Left cardiac atrium (tissue), 4 donors: ENCODE measurements around the gene HTR1B. TPM values are rescaled to one million over a fixed set of nuclear protein-coding genes. Genes with fewer than 3 reads are reported as not detected.

ENCODE experiments used
- ATAC-seq, 2 donors: fragments of 200-7000 bp; cut with Tn5 transposase; one replicate each; pipeline ENCODE4 v1.9.1; 2020; ENCODE audit warnings: mild to moderate bottlenecking in 2 of 2, moderate library complexity in 2 of 2
- DNase-seq: peaks from one replicate; pipeline ENCODE4 v3.0.0-alpha.2; 2020
- intact Hi-C, 2 donors: fragments of 100-400 bp; cut with DNase I; formaldehyde crosslinking; loops; one replicate each; pipeline versions ENCODE4 v1.14.1 to v1.15.1; 2022 to 2023
- total RNA-seq, 2 donors: library from RNA; stranded (reverse); fragmentation: NEBNext Ultra II Directional; extraction: Animal tissue kit (Norgen Biotek cat#: 25700); gene quantifications; one replicate each; pipeline ENCODE4 v1.2.1, GENCODE V29; 2021
- donor health status: DM: no; HTN: yes; CAD: no.
- donor health status: DM: no; HTN: yes; CAD: no; lungs with severe emphysema.
- donor health status: DM: yes; HTN: yes; CAD: no.
- donor health status: Dilated cardiomyopathy.

HTR1B gene
- total RNA-seq, 2 donors from 2014 or later = not detected

DNA sequence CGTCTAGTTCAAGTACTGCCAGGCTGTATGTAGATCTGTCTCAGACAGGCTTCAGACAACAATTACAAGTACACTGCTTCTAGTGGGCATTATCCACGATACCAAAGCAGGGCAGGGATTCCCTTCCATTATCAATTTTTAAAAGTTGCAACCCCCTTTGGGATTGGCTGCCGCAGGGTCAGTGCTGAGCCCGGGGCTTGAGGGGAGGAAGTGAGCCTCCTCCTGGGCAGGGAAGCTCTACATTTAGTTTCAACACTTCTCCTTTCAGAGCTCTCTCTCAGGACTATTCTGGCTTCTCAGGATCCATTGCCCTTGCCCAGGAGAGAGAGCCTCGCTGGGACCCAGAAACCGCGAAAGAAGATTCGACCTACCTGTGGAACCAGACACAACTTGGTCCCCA, 1.5 kb downstream of the HTR1B start:
- DNase-seq (no peak), ATAC-seq (no peak)
- intact Hi-C loops = loop anchor here in 1 of 2 donors (10.0 kb wide), 1 partner anchor 1373 kb away; no protein-coding TSS in a partner anchor

DNA sequence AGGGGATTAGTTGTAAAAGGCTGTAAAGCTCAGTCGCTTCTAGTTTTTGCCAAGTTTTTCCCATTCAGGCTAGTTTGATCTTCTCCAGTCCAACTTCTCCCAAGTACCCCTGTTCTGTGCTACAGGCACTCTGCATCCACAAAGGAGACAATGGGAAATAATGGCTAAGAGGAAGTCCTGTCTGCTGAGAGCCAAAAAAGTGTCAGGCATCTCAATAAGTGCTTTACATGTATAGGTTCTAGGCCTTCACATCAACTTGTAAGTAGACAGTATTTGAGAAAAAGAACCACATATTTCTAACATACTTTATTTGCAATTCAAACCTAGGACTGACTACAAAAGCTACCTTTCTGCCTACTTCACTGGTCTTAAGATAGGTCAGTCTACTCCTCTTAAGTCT, 4.9 kb downstream of the HTR1B start:
- ATAC-seq (no peak), DNase-seq (no peak)
- intact Hi-C loops = loop anchor here in 1 of 2 donors (5.0 kb wide), 1 partner anchor 781 kb away; no protein-coding TSS in a partner anchor

DNA sequence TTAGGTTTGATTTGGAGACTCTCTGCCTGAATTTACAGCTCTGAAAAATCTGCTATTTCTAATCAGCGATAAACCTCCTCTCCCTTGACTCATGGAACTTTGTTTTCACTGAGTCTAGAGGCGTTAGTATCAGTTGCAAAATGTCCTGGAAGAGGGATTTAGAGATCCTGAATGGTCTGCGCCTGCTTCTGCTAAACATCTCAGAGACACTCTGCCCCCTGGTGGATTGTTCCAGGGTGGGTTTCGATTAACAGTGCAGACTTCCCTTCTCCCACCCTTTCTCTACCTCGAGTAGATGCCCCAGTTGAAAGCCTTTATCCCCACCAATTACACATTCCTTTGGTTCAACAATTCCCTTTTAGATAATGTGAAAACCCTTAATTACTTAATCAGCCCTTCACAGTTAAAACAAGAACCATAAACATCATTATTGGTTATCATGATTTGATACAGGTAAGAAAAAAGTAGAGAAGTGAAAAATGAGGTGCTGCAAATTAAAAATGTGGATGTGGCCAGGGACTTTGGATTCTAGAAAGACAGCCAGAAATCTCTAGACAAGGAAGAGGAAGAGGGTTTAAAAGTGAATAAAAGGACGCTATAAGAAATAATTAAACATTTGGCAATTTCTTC, 5.5 kb downstream of the HTR1B start:
- peak; percentile 92 to 93 for ATAC-seq
- intact Hi-C loops = loop anchor here in 1 of 2 donors (2.0 to 5.0 kb wide), 2 partner anchors 781 to 1525 kb away; no protein-coding TSS in a partner anchor
- peak; percentile 69 for DNase-seq

DNA sequence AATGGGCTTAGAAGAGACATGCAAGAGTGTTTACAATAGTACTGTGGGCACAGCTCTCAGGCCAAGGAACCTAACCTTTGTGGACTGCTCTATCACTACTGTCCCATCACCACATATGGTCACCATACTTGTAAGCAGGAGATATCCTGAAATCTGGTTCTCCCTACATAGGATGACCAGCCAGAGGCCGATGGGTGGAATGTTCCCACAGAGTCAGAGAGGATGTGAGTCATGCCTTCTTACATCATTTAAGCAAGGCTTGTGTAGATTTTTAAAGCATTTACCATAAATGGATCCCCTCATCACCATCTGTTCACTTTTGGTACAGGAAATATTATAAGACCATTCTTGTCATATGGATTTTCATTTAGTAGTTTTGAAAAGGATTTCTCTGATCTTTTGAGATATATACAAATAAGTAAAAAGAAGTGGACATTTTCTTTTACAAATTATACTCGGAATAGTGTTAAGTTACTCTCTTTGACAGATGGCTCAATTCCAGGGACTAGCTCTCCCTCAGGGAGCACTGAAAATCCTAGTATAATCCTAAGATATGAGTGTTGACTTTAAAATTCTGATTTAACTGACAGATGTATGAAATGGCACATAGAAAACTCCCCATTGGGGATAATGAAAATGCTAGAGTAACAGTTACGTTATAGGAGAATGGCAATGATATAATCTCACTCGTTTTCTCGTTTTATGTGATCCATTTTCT, 6.6 kb downstream of the HTR1B start:
- peak; percentile 31 for DNase-seq
- ATAC-seq = peak; percentile 61 to 91
- intact Hi-C loops = loop anchor here in 1 of 2 donors (2.0 to 5.0 kb wide), 2 partner anchors 779 to 1524 kb away; no protein-coding TSS in a partner anchor

DNA sequence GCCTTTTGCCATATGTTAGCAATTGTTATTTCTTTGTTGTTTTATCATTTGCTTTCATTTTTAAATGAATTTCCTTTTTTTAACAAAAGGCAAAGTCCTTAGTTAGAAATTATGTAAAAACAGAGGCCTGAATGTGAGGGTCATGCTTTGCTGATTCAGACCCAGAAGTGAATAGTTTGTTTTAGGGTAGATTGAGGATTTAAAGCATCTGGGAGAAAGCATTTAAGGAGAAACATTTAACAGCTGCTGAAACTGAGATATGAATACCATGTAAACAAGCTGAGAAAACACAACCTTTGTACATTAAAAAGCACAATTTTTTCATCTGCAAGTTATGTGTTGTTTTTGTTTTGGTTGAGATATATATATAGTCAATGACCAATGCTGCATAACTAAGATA, 8.0 kb downstream of the HTR1B start:
- intact Hi-C loops = loop anchor here in 1 of 2 donors (5.0 kb wide), 1 partner anchor 778 kb away; no protein-coding TSS in a partner anchor
- ATAC-seq = no peak
- no peak for DNase-seq

DNA sequence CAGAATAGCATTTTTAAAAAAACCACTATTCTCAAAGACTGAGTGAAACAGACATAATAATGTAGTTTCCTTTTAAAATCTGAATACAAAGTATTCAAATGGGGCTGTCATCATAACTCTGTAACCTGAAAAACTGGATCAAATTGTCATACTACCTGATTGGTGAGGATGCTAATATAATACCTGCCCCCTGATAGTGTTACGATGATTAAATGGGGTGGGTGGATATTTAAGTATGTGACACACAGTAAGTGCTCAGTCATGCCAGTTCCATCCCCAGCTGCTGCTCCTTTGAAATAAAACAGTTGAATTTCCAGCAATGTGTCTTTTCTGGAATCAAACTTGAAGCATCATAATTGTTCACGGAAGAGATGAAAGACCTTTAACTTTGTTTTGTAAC, 8.9 kb downstream of the HTR1B start:
- intact Hi-C loops = no loop called here
- DNase-seq (no peak), ATAC-seq (no peak)

DNA sequence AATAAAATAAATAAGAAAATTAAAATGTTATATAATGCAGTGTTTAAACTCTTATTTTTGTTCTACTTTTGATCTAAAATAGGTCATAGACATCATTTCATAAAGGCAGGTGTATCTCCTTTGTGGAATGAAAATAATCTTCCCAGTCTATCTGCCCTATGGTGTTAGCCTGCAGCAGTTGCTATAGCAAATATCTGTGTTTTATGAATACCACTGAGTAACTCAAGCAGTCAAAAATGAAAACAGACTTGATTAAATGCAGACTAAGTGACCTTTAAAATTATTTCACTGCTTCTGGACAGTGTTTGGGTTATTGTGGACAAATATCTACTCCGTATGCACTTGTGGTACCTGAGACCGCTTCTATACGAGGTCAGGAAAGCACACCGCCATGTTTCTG, 11.8 kb downstream of the HTR1B start:
- no peak for ATAC-seq
- intact Hi-C loops = no loop called here
- DNase-seq = no peak

DNA sequence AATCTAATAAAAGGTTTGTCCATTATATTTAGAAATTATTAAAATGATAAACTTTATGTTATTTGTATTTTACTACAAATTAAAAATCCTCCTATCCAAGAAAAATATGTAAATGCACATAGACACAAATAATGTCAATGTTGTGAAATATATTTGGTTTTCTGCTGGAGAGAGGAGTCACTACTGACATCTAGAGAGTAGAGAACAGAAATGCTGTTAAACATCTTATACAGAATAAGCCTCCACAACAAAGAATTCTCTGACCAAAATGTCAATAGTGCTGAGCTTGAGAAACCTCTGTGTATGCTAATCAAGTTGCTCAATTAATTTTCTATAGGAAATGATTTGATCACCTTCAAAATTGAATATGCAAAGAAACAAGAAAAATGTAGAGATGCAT, 12.4 kb downstream of the HTR1B start:
- DNase-seq (no peak), ATAC-seq (no peak)
- intact Hi-C loops = no loop called here

DNA sequence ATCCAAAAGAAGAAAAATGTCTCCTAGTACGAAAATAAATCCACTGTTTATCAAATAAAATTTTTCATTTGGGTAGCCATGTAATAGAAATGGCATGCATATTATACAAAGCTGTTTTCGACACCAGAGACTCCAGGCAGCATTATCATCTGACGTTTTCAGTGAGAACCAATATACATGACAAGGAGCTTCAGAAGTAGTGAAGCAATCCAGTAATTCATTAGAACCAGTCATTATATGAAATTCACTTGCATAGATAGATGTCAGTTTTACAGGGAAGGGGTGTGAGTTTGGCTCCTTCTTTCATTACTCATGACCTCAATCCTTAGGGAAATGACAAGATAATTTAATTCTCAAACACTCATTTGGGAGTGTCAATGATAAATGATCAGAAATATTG, 14.7 kb downstream of the HTR1B start:
- no peak for ATAC-seq
- intact Hi-C loops = no loop called here
- no peak for DNase-seq

DNA sequence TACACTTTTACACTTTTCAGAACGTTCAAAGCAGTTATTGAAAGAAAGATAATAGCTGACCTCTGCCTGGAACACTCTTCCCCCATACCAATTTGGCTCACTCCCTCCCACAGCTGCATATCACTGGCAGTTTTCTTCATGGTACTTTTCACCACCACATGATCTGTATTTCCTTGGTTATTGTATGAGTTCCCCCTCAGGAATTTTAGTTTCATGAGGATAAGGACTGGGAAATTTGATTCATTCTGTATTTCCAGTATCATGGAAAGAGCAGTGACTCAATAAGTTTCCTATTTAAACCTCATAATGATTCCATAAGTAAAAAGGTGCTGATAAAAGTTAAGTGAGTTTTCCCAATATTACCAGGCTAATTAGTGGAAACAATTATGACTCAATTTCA, 16.0 kb downstream of the HTR1B start:
- no peak for ATAC-seq
- DNase-seq = no peak
- intact Hi-C loops = no loop called here

DNA sequence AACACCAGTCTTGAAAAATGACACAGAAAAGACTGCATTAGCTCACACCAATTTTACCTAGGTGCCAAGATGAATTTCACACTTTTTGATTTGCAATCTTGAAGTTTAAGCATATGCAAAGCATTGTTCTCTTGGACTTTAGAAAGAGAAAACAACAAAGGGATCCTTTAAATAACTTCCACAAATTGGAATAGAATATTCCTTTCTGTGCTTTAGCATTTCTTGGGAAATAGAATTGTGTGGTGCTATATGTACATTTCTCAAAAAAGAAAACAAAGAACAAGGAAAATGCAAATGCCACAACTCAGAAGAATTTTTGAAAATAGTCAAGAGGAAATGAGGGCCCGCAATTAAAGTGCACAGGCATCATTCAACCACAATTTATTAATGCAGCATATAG, 17.0 kb downstream of the HTR1B start:
- no peak for DNase-seq
- intact Hi-C loops = no loop called here
- no peak for ATAC-seq

DNA sequence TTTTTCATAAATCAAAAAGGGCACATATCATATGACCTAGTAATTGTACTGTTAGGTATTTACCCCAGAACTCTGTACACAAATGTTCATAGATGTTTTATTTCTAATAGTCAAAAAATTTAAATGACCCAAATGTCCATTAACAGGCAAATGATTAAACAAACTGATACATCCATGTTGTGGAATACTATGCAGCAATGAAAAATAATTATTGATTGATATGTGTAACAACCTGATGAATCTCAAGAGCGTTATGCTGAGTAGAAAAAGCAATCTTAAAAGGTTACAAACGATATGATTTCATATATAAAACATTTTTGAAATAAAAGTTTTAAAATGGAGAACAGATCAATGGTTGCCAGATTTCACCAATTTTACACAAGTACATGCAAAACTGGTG, 18.1 kb downstream of the HTR1B start:
- ATAC-seq (no peak), DNase-seq (no peak)
- intact Hi-C loops = no loop called here

DNA sequence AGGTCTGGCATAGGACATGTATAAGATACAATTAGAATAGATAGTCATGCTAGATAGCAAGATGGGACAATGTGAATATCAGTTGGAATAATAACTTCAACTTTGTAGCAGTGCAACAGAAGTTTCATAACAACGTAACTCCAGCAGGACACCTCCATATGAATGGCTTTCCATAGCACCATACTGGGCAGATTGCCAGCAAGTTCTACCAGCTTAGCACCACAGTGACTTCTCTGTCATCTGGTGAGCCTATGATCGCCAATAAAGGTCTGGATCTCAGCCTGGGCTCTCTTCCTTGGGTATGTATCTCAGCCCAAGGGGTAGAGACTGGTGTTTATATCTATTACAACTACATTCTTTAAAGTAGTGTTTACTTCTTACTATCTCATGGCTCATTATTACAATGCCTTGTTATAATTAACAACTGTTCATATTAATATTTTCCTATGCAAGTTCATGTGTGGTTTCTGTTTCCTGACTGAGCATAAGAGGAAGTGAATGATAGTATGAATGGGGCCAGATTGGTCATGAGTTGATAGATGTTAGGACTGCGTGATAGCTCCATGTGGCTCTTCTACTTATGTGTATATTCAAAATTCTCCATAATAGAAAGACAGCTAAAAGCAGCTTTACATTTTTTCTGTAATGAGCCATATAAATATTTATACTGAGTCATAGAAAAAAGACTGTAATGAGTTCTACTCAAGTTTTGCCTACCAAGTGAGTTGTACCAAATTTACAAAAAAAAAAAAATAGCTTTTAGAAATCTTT, 22.9 kb downstream of the HTR1B start:
- DNase-seq (no peak), ATAC-seq (no peak)
- intact Hi-C loops = no loop called here

DNA sequence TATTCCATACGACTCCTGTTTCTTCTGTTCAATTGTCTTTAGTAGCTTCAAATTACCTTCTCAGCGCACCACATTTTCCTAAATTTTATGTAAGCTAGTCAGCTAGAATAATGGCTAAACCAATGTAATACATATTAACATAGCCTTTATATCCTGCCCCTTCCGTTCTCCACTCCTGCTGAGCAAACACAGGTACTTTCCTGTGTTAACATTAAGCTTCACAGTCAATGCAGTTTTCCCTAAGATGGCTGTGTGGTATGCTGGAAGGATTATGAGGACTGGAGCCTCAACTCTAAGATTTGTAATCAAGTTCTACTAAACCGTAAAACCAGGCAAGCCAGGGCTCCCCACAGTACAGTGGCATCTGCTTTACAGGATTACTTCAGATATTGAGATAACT, 29.4 kb downstream of the HTR1B start:
- ATAC-seq = no peak
- intact Hi-C loops = no loop called here
- no peak for DNase-seq

DNA sequence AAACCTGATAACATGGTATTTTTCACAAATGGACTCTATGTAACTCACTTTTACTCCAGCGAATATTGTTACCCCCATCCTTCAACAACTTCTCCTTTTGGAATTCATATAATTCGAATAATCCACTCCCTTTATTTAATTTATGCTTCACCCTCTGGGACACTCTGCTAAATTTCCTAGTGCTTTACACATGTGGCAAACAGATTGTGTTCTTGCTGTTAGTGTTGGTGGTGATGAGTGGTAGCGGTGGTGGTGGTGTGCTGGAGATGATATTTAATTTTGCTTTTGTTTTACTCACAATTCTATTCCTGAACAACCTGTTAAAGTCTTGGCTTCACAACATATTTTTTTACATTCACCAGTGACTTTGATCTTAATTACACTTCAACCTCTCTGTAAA, 32.8 kb downstream of the HTR1B start:
- intact Hi-C loops = no loop called here
- ATAC-seq (no peak), DNase-seq (no peak)

DNA sequence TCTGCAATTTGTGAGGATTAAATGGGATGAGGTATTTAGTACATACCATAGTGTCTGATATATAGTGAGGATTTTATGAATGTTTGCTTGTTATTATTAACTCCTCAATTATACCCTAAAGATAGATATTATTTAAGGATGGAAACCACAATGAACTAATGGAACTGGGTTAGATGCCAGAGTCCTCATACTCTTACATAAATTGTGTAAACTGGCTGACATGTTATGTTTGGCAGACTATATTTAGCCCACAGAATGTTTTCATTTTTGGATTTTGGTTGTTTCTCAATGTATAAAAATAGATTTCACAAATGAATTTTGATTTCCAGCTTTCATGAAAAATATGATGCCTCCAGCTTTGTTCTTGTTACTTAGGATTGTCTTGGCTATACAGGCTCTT, 37.6 kb downstream of the HTR1B start:
- DNase-seq = no peak

DNA sequence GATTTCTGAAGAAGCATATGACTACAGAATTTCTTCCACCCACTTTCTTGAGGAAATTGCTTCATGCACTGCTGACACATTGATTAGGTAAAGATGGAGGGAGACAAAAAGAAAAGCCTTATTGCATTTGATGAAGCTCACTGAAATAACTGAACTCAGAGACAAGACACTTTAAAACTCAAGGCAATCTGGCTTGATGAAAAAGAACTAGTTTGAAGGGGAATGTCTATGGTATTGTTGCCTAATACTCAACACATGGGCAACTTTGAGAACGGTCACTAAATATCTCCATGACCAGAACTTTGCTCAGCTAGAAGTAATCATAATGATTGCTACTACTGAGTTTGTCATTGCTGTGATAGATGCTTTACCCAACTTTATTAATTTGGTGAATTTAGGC, 38.1 kb downstream of the HTR1B start:
- intact Hi-C loops = no loop called here
- no peak for ATAC-seq
- no peak for DNase-seq

More for the DNA sequence above, 37.6 kb downstream of the HTR1B start:
- intact Hi-C loops = no loop called here
- no peak for ATAC-seq

DNA sequence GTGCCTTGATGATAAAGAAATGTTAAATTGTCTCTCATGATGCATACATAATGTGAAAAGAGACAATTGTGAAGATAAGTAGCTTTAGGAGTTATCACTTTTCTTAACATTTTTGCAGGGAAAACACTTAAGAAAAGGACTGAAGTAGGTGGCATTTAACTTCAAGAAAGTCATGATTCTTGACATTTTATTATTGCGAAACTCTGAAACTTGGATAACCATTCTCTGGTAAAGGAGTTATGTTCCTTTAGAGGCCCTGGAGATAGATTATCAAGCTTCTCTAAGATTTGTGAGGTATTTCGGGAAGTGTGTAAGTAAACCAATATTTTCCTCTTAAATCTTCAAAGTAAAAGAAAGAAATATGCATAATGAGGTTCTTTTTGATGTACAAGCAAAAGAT, 38.5 kb downstream of the HTR1B start:
- ATAC-seq (no peak), DNase-seq (no peak)
- intact Hi-C loops = no loop called here

DNA sequence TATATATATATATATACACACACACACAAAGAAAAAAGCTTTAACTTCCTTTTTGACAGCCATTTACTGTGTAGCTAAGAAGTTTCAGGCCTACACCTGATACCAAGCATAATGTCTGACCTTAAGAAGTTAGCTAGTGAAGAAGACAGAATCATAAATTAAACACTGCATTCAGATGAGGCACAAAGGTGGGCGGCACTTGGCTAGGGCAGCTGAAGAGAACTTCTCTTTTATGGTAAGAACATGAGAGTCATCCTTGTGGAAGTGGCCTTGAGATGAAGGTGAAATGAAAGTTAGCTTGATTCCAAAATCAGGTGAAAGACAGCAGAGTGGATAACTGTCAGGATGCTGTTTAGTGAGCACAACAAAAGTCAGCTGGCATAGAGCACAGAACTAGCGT, 46.5 kb downstream of the HTR1B start:
- ATAC-seq = no peak
- no peak for DNase-seq
- intact Hi-C loops = no loop called here

DNA sequence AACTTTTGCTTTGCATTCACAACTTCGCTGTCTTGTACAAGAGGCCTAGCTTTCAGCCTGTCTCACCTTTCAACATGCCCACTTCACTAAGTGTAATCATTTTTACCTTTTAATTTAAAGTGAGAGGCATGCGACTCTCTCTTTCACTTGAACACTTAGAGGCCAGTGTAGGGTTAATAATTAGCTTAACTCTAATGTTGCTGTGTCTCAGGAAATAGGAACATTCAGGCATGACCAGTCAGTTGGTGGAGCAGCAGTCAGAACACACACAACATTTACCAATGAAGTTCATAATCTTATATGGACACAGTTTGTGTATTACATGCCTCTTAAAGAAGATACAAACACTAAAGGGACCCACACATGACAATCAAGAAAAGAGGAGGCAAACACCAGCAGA, 47.6 kb downstream of the HTR1B start:
- DNase-seq (no peak), ATAC-seq (no peak)
- intact Hi-C loops = no loop called here
